ENCODE data around the gene SHROOM3.
A peak's percentile ranks its signal among the peaks of the same experiment; 100 is the strongest.
"Not testable (repeated sequence)": the region's sequence is repeated elsewhere in the genome, so short reads cannot be mapped to it uniquely, and the experiment has no call there.

The SHROOM3 gene

DNA sequence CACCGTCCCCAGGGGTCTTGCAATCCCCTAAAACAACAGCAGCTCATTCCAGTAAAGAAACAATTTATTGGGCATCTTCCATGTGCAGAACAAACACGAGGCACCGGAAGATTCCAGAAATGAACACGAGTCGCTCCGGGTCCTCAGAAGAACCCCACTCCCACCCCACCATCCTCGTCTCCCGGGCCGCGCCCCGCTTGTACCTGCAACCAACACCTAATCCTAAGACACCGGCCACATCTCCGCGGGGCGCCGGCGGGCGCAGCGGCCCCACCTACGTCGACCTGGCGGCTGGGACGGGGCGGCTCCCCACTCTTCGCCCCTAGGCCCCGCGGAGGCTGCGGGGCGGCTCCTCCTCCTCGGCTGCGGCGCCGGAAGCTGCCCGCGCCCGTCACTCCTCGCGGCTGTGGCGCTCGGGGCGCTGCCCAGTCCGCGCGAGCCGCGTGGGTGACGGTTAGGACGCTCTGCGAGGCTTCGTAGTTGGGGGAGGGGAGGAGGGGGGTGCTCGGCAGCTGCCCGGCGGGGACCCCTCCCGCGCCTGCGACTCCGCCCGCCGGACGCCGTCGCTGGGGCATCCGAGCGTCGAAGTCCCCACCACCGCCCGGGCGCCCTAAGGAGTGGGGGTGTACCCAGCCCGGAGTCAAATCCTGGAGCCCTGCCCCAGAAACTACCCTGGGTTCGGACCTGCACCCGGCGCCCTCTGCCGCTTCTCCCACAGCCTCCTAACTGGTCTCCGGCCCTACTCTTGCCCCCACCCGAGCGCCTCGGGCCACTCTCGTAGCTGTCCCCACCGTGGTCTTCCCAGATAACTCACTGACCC, 14.1 kb upstream of the SHROOM3 start, which contains the start of gene CCDC158:
TSS of gene CCDC158 (minus strand) at position 380 of the 820 bp plus-strand sequence. CDS start 17,934 bp downstream, outside the sequence.
- no CpG with 5 or more reads among the region's 79 CpGs for WGBS (ENCODE audit: insufficient coverage, insufficient read length)
- DNase-seq (ENCODE audit: low read depth, low spot score), result no peak
- Histone ChIP-seq H3K4me1 (ENCODE audit: control insufficient read depth, insufficient read depth, low read length) (no peaks in the 10 kb centered on the region), H3K9me3 (ENCODE audit: control insufficient read depth, insufficient read depth, low read length) (no peaks in the 10 kb centered on the region), H3K4me3 (ENCODE audit: low read length) (no peak within 1 kb of the TSS), H3K27me3 (ENCODE audit: control insufficient read depth, insufficient read depth, low read length) (no peaks in the 10 kb centered on the region), H3K27ac (ENCODE audit: low read length) (no peak within 1 kb of the TSS), H3K36me3 (ENCODE audit: control insufficient read depth, insufficient read depth, low read length) (no peaks in the 10 kb centered on the region)

DNA sequence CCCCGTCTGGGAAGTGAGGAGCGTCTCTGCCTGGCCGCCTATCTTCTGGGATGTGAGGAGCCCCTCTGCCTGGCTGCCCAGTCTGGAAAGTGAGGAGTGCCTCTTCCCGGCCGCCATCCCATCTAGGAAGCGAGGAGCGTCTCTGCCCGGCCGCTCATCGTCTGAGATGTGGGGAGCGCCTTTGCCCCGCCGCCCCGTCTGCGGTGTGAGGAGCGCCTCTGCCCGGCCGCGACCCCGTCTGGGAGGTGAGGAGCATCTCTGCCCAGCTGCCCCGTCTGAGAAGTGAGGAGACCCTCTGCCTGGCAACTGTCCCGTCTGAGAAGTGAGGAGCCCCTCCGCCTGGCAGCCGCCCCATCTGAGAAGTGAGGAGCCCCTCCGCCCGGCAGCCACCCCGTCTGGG, 11.9 kb upstream of the SHROOM3 start:
- no CpG with 5 or more reads among the region's 27 CpGs for WGBS (ENCODE audit: insufficient coverage, insufficient read length)
- H3K4me1 ChIP-seq (ENCODE audit: control insufficient read depth, insufficient read depth, low read length); H3K27ac ChIP-seq (ENCODE audit: low read length); H3K27me3 ChIP-seq (ENCODE audit: control insufficient read depth, insufficient read depth, low read length); DNase-seq (ENCODE audit: low read depth, low spot score); H3K4me3 ChIP-seq (ENCODE audit: low read length); H3K36me3 ChIP-seq (ENCODE audit: control insufficient read depth, insufficient read depth, low read length); H3K9me3 ChIP-seq (ENCODE audit: control insufficient read depth, insufficient read depth, low read length): not testable (repeated sequence)

DNA sequence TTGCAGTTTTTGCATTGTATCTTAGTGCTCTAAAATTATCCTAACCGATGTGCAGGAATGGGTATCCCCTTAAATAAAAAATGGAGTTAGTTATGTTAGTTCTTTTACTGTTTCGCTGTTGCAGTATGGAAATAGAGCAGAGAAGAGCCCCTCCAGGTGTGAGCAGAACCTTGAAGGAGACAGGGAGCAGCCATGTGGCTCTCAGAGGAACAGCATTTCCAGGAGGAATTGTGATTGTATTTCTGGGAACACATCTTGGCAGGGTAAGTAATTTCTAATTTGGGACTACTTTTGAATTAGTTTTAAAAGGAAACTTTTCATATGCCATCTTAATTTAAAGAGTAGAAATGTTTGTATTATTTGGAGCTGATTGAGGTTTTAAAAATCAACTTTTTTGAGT, 8.8 kb upstream of the SHROOM3 start:
- WGBS (ENCODE audit: insufficient coverage, insufficient read length), result no CpG with 5 or more reads among the region's 2 CpGs
- H3K9me3 ChIP-seq (ENCODE audit: control insufficient read depth, insufficient read depth, low read length), result no peaks in the 10 kb centered on the region
- no peak overlapping the region for H3K4me3 ChIP-seq (ENCODE audit: low read length)
- no peaks in the 10 kb centered on the region for H3K27me3 ChIP-seq (ENCODE audit: control insufficient read depth, insufficient read depth, low read length)
- H3K27ac ChIP-seq (ENCODE audit: low read length), result no peak overlapping the region
- H3K4me1 ChIP-seq (ENCODE audit: control insufficient read depth, insufficient read depth, low read length), result no peaks in the 10 kb centered on the region
- DNase-seq (ENCODE audit: low read depth, low spot score), result no peak
- no peaks in the 10 kb centered on the region for H3K36me3 ChIP-seq (ENCODE audit: control insufficient read depth, insufficient read depth, low read length)

DNA sequence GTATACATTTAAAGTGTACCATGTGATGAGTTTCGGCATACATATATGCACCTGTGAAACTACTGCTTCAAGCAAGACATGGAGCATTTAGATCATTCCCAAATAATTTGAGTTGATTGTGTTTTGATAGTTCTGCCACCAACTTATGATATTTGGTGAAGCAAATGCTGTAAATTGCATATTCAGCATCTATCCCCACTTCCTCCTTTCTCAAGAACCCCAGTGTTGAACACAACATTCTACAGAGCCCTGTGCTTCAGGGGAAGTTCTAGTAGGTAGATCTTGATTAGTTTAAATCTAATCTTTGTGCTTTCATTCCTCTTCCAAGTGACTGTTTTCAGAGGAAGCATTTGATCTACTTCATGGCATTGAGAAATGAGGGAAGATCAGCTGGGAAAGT, 5.4 kb upstream of the SHROOM3 start:
- no peak overlapping the region for H3K4me3 ChIP-seq (ENCODE audit: low read length)
- DNase-seq (ENCODE audit: low read depth, low spot score), result no peak
- no peak overlapping the region for H3K27ac ChIP-seq (ENCODE audit: low read length)
- WGBS (ENCODE audit: insufficient coverage, insufficient read length), result no CpG with 5 or more reads among the region's 1 CpG
- no peaks in the 10 kb centered on the region for H3K36me3 ChIP-seq (ENCODE audit: control insufficient read depth, insufficient read depth, low read length)
- H3K9me3 ChIP-seq (ENCODE audit: control insufficient read depth, insufficient read depth, low read length), result no peaks in the 10 kb centered on the region
- no peaks in the 10 kb centered on the region for H3K27me3 ChIP-seq (ENCODE audit: control insufficient read depth, insufficient read depth, low read length)
- 0 out of 2 replicates have a peak, but pooled peaks cover 1% of the 10 kb centered on the region for H3K4me1 ChIP-seq (ENCODE audit: control insufficient read depth, insufficient read depth, low read length)

DNA sequence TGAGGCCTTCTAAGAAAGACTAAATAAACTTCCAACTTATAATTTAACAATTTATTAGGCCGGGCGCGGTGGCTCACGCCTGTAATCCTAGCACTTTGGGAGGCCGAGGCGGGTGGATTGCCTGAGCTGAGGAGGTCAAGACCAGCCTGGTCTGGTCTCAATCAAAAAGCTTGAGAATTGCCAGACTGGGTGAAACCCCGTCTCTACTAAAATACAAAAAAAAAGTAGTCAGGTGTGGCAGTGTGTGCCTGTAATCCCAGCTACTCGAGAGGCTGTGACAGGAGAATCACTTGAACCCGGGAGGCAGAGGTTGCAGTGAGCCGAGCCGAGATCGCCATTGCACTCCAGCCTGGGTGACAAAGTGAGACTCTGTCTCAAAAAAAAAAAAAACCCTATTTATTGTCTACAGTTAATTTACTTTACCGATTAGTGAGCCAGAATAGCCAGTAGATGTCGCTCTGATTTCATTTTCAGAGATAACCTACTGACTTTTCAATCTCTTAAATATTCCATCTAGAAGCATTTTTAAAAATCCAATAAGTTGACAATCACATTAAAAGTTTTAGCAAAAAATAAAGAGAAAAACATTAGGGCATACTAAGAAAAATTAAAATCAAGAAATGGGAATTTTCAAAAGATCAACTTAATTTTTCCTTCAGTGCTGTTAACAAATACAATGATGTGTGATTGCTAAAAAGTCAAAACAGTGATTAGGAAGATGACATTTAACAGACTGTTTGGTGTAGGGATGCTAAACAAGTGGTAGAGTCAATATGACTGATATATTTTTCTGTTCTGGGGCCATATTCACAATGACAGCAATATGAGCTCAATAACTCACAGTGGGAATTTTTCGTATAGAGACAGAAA, 4.3 kb upstream of the SHROOM3 start:
- peaks cover 1% of the 10 kb centered on the region; the same call in 1 of the 2 replicates for H3K4me1 ChIP-seq (ENCODE audit: control insufficient read depth, insufficient read depth, low read length)
- WGBS (ENCODE audit: insufficient coverage, insufficient read length), result no CpG with 5 or more reads among the region's 15 CpGs
- no peak overlapping the region for H3K4me3 ChIP-seq (ENCODE audit: low read length)
- H3K36me3 ChIP-seq (ENCODE audit: control insufficient read depth, insufficient read depth, low read length), result no peaks in the 10 kb centered on the region
- H3K27me3 ChIP-seq (ENCODE audit: control insufficient read depth, insufficient read depth, low read length), result no peaks in the 10 kb centered on the region
- DNase-seq (ENCODE audit: low read depth, low spot score), result no peak
- no peak overlapping the region for H3K27ac ChIP-seq (ENCODE audit: low read length)
- H3K9me3 ChIP-seq (ENCODE audit: control insufficient read depth, insufficient read depth, low read length), result no peaks in the 10 kb centered on the region

DNA sequence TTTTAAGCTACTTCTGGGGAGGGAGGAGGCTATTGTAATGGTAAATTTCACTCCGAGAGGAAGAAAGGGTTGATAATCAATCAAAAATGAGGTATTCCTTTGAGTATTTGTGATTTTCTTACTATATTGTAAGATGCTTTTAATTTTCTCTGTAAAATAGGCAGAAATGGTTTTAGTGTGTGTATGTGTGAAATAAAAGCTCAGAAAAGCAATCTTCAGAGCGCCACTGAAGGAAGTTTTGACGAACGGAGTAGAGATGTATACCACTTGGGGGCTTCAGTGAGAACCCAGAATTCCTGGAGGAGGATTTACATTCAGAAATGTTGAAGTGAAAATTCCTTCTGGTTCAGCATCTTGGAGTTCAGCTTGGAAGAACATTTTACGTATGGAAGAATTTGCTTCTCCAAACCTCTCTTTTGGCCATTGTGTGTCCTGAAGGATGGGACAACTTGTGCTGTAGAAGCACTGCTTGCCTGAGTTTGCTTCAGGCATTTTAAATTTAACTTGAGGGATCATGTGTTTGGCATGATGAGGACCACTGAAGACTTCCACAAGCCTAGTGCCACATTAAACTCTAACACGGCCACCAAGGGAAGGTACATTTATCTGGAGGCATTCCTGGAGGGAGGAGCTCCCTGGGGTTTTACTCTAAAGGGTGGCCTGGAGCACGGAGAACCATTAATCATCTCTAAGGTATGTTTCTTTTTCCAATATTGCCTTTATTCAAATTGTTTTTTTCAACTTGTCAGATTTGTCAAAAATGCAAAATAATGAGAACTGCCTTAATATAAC, 695 bp downstream of the SHROOM3 start:
- WGBS (ENCODE audit: insufficient coverage, insufficient read length), result no CpG with 5 or more reads among the region's 7 CpGs
- Histone ChIP-seq H3K9me3 (ENCODE audit: control insufficient read depth, insufficient read depth, low read length) (no peaks in the 10 kb centered on the region), H3K27ac (ENCODE audit: low read length) (no peak overlapping the region)

DNA sequence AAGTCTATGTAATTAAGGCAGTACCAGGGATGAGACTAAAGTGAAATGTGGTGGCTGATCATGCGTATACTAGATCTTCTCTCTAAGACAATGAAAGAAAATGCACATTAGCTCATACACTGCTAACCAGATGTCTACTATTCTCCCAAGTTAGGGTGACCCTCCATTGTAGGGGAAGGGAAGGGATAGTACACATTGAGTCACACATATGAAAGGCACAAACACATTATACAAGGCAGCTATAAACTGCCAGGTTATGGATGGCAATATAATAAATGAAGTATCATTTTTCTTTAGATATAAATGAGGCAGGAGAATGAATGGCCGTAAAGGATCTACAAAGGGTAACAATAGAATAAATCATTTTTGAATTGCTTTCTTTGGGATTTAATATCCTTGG, 4.5 kb downstream of the SHROOM3 start:
- Histone ChIP-seq H3K4me3 (ENCODE audit: low read length) (no peak overlapping the region), H3K9me3 (ENCODE audit: control insufficient read depth, insufficient read depth, low read length) (no peaks in the 10 kb centered on the region), H3K27ac (ENCODE audit: low read length) (no peak overlapping the region), H3K4me1 (ENCODE audit: control insufficient read depth, insufficient read depth, low read length) (peaks cover 2% of the 10 kb centered on the region; the same call in 1 of the 2 replicates), H3K27me3 (ENCODE audit: control insufficient read depth, insufficient read depth, low read length) (no peaks in the 10 kb centered on the region), H3K36me3 (ENCODE audit: control insufficient read depth, insufficient read depth, low read length) (no peaks in the 10 kb centered on the region)
- no peak for DNase-seq (ENCODE audit: low read depth, low spot score)
- WGBS (ENCODE audit: insufficient coverage, insufficient read length), result no CpG with 5 or more reads among the region's 2 CpGs

More for the DNA sequence above, 695 bp downstream of the SHROOM3 start:
- Histone ChIP-seq H3K36me3 (ENCODE audit: control insufficient read depth, insufficient read depth, low read length) (no peaks in the 10 kb centered on the region), H3K4me3 (ENCODE audit: low read length) (peak overlapping the region; percentile 10; the same call in 1 of the 2 replicates), H3K4me1 (ENCODE audit: control insufficient read depth, insufficient read depth, low read length) (peaks cover 3% of the 10 kb centered on the region; the same call in 1 of the 2 replicates), H3K27me3 (ENCODE audit: control insufficient read depth, insufficient read depth, low read length) (no peaks in the 10 kb centered on the region)
- DNase-seq (ENCODE audit: low read depth, low spot score), result no peak

DNA sequence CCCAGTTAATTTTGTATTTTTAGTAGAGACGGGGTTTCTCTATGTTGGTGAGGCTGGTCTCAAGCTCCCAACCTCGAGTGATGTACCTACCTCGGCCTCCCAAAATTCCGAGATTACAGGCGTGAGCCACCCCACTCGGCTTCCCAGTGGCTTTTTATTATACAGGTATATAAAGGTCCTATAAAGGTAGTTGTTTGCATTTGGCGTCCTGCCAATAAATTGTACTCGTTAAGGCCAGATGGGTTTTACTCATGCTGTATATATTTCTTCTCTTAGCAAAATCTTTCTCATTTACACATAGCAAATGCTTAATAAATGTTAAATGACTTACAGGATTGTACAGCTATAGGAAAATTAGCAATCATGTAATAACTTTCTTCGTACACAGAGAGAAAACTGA, 6.9 kb downstream of the SHROOM3 start:
- no peak for DNase-seq (ENCODE audit: low read depth, low spot score)
- Histone ChIP-seq H3K4me3 (ENCODE audit: low read length) (no peak overlapping the region), H3K36me3 (ENCODE audit: control insufficient read depth, insufficient read depth, low read length) (no peaks in the 10 kb centered on the region), H3K27me3 (ENCODE audit: control insufficient read depth, insufficient read depth, low read length) (no peaks in the 10 kb centered on the region), H3K27ac (ENCODE audit: low read length) (no peak overlapping the region), H3K9me3 (ENCODE audit: control insufficient read depth, insufficient read depth, low read length) (no peaks in the 10 kb centered on the region), H3K4me1 (ENCODE audit: control insufficient read depth, insufficient read depth, low read length) (no peaks in the 10 kb centered on the region)
- no CpG with 5 or more reads among the region's 9 CpGs for WGBS (ENCODE audit: insufficient coverage, insufficient read length)

DNA sequence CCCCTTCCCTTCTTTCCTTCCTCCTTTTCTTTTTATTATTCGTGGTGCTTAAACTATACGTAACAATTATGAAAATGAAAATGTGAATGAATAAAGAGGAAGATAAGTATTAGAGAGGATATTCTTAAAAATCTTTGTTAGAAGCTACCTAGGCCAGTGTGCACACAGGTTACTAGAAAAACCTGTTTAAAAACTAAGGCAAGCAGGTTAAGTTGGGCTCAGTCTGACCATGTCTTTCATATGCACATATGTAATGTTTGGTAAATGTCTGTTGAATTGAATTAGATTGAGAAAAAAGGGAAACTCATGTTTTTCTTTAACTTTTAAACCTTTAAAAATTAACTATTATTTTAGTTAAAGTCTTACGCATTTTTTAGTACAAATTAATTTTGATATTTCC, 7.8 kb downstream of the SHROOM3 start:
- no peaks in the 10 kb centered on the region for H3K9me3 ChIP-seq (ENCODE audit: control insufficient read depth, insufficient read depth, low read length)
- H3K4me1 ChIP-seq (ENCODE audit: control insufficient read depth, insufficient read depth, low read length), result no peaks in the 10 kb centered on the region
- H3K36me3 ChIP-seq (ENCODE audit: control insufficient read depth, insufficient read depth, low read length), result no peaks in the 10 kb centered on the region
- WGBS (ENCODE audit: insufficient coverage, insufficient read length), result 100% methylated on average over 2 of the region's 3 CpGs
- no peak overlapping the region for H3K27ac ChIP-seq (ENCODE audit: low read length)
- H3K4me3 ChIP-seq (ENCODE audit: low read length), result no peak overlapping the region
- no peaks in the 10 kb centered on the region for H3K27me3 ChIP-seq (ENCODE audit: control insufficient read depth, insufficient read depth, low read length)
- no peak for DNase-seq (ENCODE audit: low read depth, low spot score)

DNA sequence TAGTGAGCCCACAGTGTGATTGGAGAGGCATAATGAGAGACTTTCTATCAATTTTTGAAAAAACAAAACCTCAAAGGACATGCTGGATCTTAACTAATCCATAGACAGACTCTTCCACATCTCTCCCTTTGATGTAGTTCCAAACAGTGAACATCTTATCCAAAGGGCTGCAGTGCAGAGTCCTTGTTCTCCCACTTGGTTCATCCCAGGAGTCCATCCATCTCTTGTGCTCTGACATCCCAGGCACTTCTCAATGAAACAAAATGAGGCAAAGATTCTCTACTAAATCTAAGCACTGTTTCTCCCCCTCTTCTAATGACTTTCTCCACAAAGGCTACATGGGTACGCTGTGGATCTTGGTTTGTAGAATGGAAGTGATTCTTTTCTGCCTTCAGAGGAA, 8.3 kb downstream of the SHROOM3 start:
- Histone ChIP-seq H3K27ac (ENCODE audit: low read length) (no peak overlapping the region), H3K27me3 (ENCODE audit: control insufficient read depth, insufficient read depth, low read length) (no peaks in the 10 kb centered on the region), H3K4me1 (ENCODE audit: control insufficient read depth, insufficient read depth, low read length) (no peaks in the 10 kb centered on the region), H3K36me3 (ENCODE audit: control insufficient read depth, insufficient read depth, low read length) (no peaks in the 10 kb centered on the region), H3K9me3 (ENCODE audit: control insufficient read depth, insufficient read depth, low read length) (no peaks in the 10 kb centered on the region), H3K4me3 (ENCODE audit: low read length) (no peak overlapping the region)
- WGBS (ENCODE audit: insufficient coverage, insufficient read length), result no CpG with 5 or more reads among the region's 1 CpG
- no peak for DNase-seq (ENCODE audit: low read depth, low spot score)
